Inferior parietal cortex (tissue), 1 donor: Measurements from ENCODE around the gene SHANK2.

ENCODE experiments used
- DNase-seq: peaks from one replicate; pipeline ENCODE4 v3.0.0-alpha.2; 2016; ENCODE audit errors: extremely low spot score

The SHANK2 gene

GRCh38 chr11:71222318-71223080 is 29.9 kb downstream of the SHANK2 start:
- no peak for DNase-seq

- no peak for DNase-seq
Measured at GRCh38 chr11:71221821-71222220, 30.6 kb downstream of the SHANK2 start.

DNA sequence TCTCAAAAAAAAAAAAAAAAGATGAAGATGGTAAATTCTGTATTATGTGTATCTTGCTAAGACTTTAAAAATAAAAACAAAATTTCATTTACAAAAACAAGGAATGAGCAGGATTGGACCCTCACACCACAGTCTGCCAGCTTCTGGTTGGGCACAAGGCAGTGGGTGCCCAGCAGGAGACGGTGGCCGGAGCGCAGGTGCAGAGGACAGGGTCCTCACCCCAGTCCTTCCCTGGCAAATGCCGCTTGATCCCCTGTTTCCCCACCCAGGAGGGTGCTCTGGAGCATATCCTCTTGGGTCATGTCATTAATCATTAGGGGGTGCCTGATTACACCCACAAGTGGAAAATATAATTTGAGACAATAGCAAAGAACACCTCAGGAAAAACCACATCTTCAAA is 31.2 kb downstream of the SHANK2 start:
- no peak for DNase-seq

DNA sequence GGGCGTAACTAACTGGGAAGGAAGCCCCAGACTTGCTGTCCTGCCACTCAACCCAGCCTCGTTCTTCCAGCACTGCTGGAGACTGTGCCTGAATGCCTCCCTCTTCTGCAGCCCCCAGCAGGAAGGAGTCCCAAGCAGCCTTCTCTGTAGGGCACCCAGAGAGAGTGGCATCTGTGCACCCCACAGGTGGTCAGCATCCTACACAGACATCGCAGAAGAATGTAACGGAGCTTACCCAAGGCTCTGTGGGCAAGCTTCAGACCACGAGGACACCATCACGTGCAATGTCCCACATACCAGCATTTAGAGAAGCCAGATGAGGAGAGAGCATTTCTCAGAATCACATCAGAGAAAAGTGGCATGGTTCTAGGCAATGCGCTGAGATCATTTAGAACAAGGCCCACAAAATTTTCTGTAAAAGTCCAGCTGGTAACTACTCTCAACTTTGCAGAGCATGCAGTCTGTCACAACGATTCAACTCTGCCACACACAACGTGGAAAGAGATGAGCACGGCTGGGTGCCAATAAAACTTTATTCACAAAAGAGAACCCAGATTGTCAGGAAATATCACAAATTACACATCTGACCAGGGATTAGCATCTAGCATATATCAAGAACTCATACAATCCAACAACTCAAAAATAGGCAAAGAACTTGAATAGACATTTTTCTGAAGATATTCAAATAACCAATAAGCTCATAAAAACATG is 33.4 kb downstream of the SHANK2 start:
- DNase-seq: no peak

- DNase-seq: no peak
Measured at GRCh38 chr11:71215425-71215965, 36.9 kb downstream of the SHANK2 start.

GRCh38 chr11:71214553-71215424 is 37.6 kb downstream of the SHANK2 start:
- no peak for DNase-seq

DNA sequence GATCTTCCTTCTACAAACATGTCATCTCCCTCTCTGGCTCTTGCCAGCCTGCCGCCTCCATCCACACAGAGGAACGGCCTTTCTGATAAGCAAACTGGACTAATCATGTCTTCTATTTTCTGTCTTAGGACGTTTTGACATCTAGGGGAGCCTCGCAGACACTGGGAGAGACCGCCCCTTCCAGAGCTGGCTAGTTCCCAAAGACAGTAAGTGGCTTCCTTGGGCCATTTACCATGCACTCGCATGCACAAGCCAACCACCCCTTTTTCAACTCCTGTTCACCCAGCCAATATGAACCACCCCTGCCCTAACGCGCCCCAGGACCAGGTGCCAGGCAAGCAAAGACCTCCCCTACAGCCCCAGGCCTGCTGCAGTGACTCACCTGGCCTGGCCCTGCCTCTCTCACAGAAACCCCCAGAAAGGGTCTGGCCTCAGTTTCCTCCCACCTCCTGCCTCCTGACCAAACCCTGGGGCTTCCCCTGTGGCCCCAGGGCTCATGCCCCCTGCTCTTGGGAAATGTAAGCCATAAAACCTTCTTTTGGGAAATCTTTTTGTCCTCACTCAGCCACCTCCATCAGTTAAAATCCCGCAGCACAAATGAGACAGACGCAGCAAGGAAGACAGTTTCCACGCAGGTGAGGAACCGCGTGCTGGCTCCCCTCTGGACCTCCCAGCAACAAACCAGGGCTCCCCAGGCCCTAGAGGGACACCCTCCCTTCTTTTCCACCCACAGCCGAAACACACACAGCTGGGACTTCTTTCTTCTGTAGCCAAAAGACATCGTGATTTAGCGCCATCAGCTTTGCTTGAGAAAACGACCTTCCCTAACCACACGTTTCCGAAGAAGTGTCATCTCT is 38.5 kb downstream of the SHANK2 start:
- no peak for DNase-seq

DNA sequence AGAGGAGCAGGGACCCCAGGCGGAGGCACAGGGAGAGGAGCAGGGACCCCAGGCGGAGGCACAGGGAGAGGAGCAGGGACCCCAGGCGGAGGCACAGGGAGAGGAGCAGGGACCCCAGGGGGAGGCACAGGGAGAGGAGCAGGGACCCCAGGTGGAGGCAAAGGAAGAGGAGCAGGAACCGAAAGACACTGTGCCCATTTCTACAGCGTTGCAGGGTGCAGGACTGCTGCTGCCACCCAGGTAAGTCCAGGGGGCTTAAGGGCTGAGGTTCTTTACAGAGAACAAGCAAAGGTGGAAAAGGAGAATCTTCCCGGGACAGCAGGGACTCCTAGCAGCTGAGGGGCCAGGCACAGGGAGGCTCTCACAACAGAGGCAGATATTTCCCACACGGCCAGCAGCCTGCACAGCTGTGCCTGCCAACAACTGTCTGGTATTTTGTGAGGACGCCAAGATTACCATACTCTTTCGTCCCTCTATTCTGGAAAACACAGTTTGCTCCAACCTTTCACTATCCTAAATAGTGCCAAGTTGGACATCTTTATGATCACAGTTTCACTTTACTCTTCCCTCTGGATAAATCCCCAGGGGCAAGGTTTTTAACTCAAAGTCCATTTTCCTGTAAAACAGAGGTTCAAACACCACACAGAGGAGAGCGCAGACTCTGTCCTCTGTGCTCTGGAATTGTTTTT is 39.4 kb downstream of the SHANK2 start:
- DNase-seq: peak; percentile 6

- DNase-seq: no peak
Measured at GRCh38 chr11:71211631-71212030, 40.7 kb downstream of the SHANK2 start.

GRCh38 chr11:71210861-71211260 is 41.5 kb downstream of the SHANK2 start:
- DNase-seq: no peak

DNA sequence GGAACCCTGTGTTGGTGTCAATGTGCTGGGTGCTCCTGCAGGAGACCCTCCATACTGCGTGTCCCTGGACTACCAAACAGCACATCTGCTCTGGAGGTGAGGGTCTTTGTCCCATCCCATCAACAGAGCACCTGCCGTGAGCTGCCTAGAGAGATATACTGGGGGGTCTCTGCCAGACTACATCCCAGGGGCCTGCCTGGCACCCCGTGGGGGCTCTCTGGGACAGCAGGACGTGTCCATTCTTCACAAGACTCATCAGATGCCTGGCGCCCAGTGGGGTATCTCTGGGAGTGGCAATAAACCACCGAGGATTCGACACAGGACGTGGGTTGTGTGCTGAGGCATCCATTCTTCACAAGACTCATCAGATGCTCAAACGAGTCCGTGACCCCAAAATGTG is 42.7 kb downstream of the SHANK2 start:
- no peak for DNase-seq

DNA sequence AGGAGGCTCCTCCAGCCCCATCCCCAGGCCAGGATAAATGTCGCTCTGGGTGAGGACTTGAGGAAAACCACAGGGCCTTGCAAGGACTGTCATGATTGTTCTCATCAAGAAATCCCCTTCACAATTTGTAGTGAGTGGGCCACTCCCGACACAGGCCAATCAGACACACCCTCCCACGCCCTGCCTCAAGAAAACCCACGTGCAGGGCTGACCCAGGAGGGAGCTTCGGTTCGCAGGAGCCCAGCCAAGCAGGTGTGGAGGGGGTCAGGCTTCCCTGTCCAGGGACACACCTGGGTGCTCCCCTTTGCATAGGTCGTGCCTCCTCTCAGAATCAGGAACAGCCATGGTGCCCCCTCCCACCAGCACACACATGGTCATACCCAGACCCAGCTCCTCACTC is 43.2 kb downstream of the SHANK2 start:
- no peak for DNase-seq

DNA sequence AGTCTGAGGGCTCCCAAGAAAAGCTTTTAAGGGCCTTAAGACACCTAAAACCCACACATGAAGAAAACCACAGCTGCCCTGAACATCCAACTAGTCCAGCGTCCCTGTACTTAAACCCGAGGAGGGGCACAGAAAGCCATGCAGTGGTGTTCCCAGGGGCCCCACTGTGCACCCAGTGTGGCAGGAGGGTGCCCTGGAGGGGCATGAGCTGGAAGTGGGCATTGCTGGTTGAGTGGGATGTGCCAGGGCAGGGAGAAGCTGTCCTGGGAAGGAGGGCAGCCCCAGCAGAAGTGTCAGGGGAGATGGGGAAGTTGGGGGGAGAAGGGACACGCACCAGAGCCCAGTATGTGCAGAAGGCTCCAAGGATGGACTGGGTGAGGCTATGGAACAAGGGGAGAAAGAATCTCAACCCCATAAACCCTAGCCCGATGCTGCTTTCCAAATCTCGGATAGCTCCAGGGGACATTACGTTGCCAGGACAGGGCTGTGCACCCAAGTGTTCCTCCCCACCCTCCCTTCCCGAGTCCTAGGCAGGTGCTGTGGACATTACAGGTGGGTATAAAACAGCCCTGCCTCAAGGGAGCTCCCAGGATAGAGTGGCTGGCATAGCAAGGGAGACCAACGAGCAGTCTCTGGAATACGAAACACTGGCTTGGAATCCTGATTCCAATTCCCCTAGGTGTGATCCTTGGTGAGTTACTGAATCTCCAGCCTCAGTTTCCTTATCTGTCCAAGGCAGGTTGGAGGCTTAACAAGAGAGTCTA is 44.2 kb downstream of the SHANK2 start:
- DNase-seq: no peak

- no peak for DNase-seq
Measured at GRCh38 chr11:71207563-71207962, 44.8 kb downstream of the SHANK2 start.

GRCh38 chr11:71206186-71206585 is 46.2 kb downstream of the SHANK2 start:
- DNase-seq: no peak

GRCh38 chr11:71204748-71205664 is 47.4 kb downstream of the SHANK2 start:
- DNase-seq: no peak

DNA sequence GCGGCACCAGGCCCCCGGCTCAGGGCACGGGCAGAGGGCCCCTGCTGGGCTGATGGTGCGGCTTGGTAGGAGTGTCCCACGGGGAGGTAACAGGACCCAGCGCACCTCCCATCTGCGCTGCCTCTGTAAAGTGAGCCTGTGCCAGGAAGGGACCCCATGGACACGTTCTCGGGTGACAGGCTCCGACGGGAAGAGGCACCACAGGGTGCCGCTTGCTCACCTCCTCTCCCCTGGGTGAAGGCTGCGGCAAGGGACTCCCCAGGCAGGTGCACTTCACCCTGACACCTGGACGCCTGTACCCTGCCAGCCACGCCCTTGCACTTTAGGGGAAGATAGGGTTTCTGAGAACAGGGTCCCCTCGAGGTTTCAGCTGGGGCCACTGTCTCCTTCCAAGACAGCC is 48.1 kb downstream of the SHANK2 start:
- no peak for DNase-seq

GRCh38 chr11:71203681-71204080 is 48.7 kb downstream of the SHANK2 start:
- DNase-seq: no peak

- no peak for DNase-seq
Measured at GRCh38 chr11:71202966-71203365, 49.4 kb downstream of the SHANK2 start.
